Muscle layer of colon (tissue), 2 donors: ENCODE results near the gene PIP5K1C.

ENCODE experiments used
- H3K27ac ChIP-seq: one replicate; pipeline ENCODE4 v1.7.0; 2013; ENCODE audit warnings: low read depth, mild to moderate bottlenecking, low read length, moderate library complexity
- H3K27me3 ChIP-seq, 2 donors: one replicate each; pipeline ENCODE4 v1.7.0; 2013; ENCODE audit warnings: low read length in 2 of 2, mild to moderate bottlenecking in 2 of 2; ENCODE audit not compliant: insufficient read depth in 2 of 2, control insufficient read depth in 1 of 2
- H3K36me3 ChIP-seq: one replicate; pipeline ENCODE4 v1.7.0; 2013; ENCODE audit warnings: mild to moderate bottlenecking, low read length; ENCODE audit not compliant: insufficient read depth
- H3K4me1 ChIP-seq: one replicate; pipeline ENCODE4 v1.7.0; 2013; ENCODE audit warnings: mild to moderate bottlenecking, low read length; ENCODE audit not compliant: insufficient read depth
- H3K4me3 ChIP-seq, 2 donors: one replicate each; pipeline ENCODE4 v1.7.0; 2013; ENCODE audit warnings: low read length in 2 of 2, low read depth in 1 of 2, mild to moderate bottlenecking in 1 of 2, moderate library complexity in 1 of 2
- H3K9ac ChIP-seq: one replicate; pipeline ENCODE4 v1.7.0; 2013; ENCODE audit warnings: low read length
- H3K9me3 ChIP-seq: one replicate; pipeline ENCODE4 v1.7.0; 2013; ENCODE audit warnings: mild to moderate bottlenecking, low read length
- donor health status: abdominal sarcoma.
- donor health status: Adenocarcinoma of cecum.

The PIP5K1C gene

DNA sequence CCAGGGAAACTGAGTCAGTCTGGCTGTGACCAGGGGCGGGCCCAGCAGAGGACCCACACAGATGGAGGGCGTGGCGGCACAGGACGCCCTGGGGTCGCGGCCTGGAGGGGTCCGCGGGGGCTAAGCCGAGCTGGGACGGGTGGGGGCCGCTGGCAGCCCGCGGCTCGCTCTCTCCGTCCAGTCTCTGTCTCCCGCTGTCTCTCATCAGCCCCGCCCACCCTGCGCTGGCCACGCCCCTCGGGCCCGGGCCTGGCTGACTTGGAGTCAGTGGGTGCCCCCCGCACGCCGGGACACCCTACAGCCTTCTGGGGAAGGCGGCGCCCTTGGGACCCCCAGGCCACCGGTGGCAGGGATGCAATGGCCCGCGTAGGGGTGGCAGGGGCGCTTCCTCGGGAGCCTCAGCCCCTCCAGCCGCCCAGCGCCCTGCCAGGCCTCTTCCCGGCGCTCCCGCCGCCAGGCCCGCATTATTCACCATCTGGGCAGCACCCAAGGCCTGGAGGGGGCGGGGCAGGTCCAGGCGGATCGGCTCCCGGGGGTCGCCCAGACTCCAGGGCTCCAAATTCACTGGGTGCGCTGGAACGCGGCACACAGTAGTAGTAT lies 93.5 kb downstream of the PIP5K1C start, which contains the start of gene TBXA2R:
TBXA2R (minus strand) TSS at position 186 of the 600 bp plus-strand sequence. CDS start 6,241 bp downstream, outside the sequence.
- Histone ChIP-seq H3K27me3 (no peaks in the 10 kb centered on the region), H3K9ac (no peak within 1 kb of the TSS), H3K36me3 (peaks cover 9% of the 10 kb centered on the region), H3K27ac (peak within 1 kb of the TSS; percentile 79), H3K4me3 (peak within 1 kb of the TSS; percentile 54 to 68), H3K4me1 (peaks cover 13% of the 10 kb centered on the region), H3K9me3 (no peaks in the 10 kb centered on the region)

DNA sequence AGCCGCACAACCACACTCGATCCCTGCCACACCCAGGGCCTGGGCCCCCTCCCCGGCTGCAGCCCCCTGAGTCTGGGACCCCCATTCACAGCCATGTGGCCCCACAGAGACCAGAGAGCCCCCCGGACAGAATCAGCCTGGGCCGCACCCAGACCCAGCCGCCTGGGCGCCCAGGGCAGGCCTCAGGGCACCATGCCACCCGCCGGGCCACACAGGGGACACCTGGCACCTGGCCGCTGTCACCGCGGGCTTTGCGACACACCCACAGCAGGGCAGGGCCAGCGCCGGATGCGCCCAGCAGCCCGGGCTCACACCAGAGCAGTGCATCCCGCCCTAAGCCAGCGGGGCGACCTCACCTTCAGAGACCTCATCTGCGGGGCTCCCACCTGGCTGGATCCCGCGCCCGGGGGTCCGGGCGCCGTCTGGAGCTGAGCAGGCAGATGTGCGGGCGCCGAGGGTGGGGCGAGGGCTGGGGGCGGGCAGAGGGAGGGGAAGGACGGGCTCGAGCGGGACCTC lies 94.0 kb downstream of the PIP5K1C start:
- Histone ChIP-seq H3K9ac (no peak overlapping the region), H3K36me3 (peaks cover 3% of the 10 kb centered on the region), H3K27ac (no peak overlapping the region), H3K27me3 (no peaks in the 10 kb centered on the region), H3K4me1 (peaks cover 13% of the 10 kb centered on the region), H3K9me3 (no peaks in the 10 kb centered on the region), H3K4me3 (peak overlapping the region; percentile 54 to 68)

DNA sequence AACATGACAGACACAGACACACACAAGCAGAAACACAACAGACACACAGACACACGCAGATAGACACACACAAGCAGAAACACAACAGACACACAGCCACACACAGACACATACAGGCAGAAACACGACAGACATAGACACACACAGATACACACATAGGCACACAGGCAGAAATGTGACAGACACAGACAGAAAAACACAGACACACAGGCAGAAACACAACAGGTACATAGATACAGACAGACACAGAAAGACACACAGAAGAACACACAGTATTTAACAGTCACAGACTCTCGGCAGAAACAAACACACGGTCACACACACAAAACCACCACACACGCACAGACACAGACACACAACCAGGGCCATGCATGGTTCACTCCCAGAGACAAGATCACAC lies 94.5 kb downstream of the PIP5K1C start:
- H3K9ac ChIP-seq: no peak overlapping the region
- peaks cover 13% of the 10 kb centered on the region for H3K4me1 ChIP-seq
- no peaks in the 10 kb centered on the region for H3K36me3 ChIP-seq
- no peak overlapping the region for H3K27ac ChIP-seq
- no peaks in the 10 kb centered on the region for H3K9me3 ChIP-seq
- H3K27me3 ChIP-seq: no peaks in the 10 kb centered on the region
- peak overlapping the region in 1 of 2 donors; percentile 54 for H3K4me3 ChIP-seq

DNA sequence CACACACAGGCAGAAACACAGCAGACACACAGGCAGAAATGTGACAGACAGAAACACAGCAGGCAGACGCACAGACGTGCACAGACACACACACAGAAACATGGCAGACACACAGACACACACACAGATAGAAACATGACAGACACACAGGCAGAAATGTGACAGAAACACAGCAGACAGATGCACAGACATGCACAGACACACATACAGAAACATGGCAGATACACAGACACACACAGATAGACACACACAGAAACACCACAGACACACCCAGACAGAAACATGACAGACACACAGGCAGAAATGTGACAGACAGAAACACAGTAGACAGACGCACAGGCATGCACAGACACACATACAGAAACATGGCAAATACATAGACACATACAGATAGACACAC lies 94.9 kb downstream of the PIP5K1C start:
- no peaks in the 10 kb centered on the region for H3K36me3 ChIP-seq
- H3K27me3 ChIP-seq: no peaks in the 10 kb centered on the region
- H3K9ac ChIP-seq: no peak overlapping the region
- peak overlapping the region in 1 of 2 donors; percentile 54 for H3K4me3 ChIP-seq
- no peak overlapping the region for H3K27ac ChIP-seq
- peaks cover 13% of the 10 kb centered on the region for H3K4me1 ChIP-seq
- no peaks in the 10 kb centered on the region for H3K9me3 ChIP-seq

DNA sequence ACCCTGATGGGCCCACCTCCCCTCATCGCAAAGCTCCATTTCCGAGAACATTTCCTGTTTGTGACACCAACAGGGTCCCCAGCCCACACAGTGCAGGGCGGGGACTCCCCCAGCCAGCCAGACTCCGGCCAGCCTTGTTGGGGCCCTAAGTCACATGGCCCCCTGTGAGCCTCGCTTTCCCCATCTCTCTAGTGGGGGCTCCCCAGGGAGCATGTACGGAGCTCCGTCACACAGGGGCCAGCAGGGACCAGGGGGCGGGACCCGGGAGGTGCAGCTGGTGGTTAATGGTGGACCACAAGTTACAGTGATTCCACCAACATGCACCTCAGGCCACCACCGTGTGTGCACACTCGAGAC lies 95.3 kb downstream of the PIP5K1C start:
- no peak overlapping the region for H3K4me3 ChIP-seq
- no peaks in the 10 kb centered on the region for H3K36me3 ChIP-seq
- no peak overlapping the region for H3K27ac ChIP-seq
- H3K9ac ChIP-seq: no peak overlapping the region
- H3K4me1 ChIP-seq: peaks cover 13% of the 10 kb centered on the region
- no peaks in the 10 kb centered on the region for H3K9me3 ChIP-seq
- no peaks in the 10 kb centered on the region for H3K27me3 ChIP-seq

DNA sequence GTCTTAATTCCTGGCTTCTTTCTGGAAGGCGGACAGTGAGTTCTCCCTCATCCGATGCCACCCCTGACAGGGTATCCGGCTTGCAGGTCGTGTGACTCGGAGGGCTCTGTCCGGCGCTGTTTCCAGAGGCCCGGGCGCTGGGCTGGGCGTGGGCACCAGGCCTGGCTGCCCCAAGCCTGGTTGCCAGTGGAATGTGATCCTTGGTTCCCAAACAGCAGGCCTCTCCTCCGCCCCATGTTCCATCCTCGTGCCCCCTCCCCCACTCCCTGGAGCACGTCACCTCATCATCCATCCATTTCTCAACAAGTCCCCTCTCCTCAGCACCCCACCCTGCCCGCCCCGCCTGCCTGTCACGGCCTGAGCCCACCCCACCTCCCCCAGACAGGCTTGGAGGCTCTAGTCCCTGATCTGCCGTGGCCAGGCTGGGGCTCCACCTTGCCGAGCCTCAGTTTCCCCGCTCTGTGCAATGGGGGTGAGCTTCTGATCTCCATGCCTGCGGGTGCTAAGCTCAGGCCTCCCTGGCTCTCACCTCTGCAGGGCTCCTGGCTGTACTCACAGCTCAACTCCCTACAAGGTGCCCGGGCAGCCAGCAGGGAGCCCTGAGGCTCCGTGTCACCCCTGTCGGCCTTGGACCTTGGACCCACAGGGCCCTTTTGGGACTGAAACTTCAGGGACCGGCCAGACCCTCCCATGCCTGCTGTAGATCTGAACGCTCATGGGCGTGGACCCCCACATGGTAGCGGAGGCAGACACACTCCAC lies 95.9 kb downstream of the PIP5K1C start:
- Histone ChIP-seq H3K27me3 (no peaks in the 10 kb centered on the region), H3K36me3 (no peaks in the 10 kb centered on the region), H3K4me3 (no peak overlapping the region), H3K9ac (no peak overlapping the region), H3K4me1 (peaks cover 13% of the 10 kb centered on the region), H3K27ac (no peak overlapping the region), H3K9me3 (no peaks in the 10 kb centered on the region)

DNA sequence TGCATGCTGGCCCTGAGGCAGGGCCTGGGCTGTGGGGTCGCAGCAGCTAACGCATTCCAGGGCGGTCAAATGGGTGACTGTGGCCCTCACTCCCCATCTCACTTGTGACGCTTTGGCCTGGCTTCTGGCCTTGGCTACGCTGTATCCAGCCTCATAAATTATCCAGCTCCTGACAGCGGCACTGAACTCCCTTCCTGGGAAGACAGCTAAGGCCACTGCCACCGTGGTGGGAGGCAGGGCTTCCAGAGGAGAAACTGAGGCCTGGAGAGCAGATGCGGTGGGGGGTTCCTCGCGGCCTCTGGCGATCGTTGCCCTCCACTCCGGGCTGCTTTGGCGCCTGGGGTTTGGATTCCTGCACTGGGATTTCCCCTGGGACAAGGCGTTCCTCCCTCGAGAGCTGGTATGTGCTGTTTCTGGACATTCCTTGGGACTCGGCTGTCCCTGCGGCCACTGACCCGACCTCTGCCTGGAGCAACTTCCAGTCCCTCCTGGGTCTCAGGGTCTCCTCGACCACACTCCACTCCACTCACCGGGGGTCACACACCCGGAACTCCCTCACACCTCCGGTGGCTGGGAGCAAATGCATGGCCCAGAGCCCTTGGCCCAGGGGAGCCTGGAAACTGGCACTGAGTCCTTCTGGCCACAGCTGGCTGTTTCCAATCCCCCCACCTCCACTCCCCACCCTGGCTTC lies 97.0 kb downstream of the PIP5K1C start:
- Histone ChIP-seq H3K4me3 (no peak overlapping the region), H3K9me3 (no peaks in the 10 kb centered on the region), H3K27ac (no peak overlapping the region), H3K27me3 (no peaks in the 10 kb centered on the region), H3K9ac (no peak overlapping the region), H3K4me1 (peaks cover 13% of the 10 kb centered on the region), H3K36me3 (no peaks in the 10 kb centered on the region)

DNA sequence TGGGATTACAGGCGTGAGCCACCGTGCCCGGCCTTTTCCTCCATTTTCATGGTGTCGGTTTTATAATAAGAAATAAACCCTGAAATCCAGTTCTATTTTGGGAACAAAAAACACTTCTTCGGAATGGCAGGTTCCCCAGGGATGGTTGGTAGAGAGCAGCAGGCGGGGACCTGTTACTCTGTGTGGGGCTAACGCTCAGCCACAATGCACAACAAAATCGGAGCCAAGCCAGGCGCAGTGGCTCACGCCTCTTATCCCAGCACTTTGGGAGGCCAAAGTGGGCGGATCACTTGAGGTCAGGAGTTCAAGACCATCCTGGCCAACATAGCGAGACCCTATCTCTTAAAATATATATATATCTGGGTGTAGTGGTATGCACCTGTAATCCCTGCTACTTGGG lies 99.2 kb downstream of the PIP5K1C start:
- Histone ChIP-seq H3K4me1 (peaks cover 2% of the 10 kb centered on the region), H3K9me3 (no peaks in the 10 kb centered on the region), H3K27me3 (no peaks in the 10 kb centered on the region), H3K9ac (no peak overlapping the region), H3K36me3 (no peaks in the 10 kb centered on the region), H3K27ac (no peak overlapping the region), H3K4me3 (no peak overlapping the region)

DNA sequence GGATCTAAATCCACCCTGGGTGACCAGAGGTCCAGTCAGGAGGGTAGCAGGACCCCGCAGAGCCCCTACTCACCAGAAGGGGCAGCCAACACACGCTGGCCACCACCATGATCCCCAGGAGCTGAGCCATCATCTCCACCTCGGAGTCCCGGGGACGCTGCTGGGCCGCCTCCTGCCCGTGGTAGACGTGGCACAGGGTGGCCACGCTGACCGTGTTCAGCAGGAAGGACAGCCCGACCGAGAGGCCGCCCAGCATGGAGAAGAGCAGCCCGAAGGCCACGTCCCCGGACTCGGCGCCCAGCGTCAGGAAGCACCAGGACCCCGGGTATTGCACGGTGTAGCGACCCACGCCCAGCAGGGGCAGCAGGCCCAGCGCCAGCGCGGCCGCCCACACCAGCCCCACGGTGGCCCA lies 100.5 kb downstream of the PIP5K1C start:
- Histone ChIP-seq H3K27me3 (no peaks in the 10 kb centered on the region), H3K9ac (no peak overlapping the region), H3K9me3 (no peaks in the 10 kb centered on the region), H3K27ac (no peak overlapping the region), H3K4me3 (no peak overlapping the region), H3K4me1 (no peaks in the 10 kb centered on the region), H3K36me3 (no peaks in the 10 kb centered on the region)

DNA sequence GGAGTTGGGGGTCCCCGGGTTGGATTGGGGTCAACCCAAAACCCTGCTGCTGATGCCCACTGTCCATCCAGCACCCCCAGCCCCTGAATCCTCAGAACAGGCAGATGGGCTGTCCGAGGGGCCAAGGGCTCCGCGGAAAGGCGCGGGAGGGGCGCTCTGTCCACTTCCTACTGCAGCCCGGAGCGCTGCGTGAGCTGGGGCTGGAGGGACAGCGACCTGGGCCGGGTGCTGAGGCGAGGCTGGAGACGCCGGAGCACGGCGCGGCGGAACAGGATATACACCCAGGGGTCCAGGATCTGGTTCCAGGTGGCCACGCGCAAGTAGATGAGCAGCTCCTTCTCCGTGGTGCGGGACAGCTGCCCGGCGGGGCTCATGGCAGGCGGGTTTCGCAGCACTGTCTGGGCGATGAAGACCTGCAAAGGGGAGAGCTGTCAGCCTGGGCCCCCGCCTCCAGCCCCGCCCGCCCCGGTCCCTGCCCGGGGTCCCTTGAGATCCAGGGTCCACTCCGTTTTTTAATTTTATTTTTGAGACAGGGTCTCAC lies 104.7 kb downstream of the PIP5K1C start:
- Histone ChIP-seq H3K9ac (no peak overlapping the region), H3K27ac (no peak overlapping the region), H3K4me1 (no peaks in the 10 kb centered on the region), H3K4me3 (no peak overlapping the region), H3K27me3 (no peaks in the 10 kb centered on the region), H3K9me3 (no peaks in the 10 kb centered on the region), H3K36me3 (no peaks in the 10 kb centered on the region)

DNA sequence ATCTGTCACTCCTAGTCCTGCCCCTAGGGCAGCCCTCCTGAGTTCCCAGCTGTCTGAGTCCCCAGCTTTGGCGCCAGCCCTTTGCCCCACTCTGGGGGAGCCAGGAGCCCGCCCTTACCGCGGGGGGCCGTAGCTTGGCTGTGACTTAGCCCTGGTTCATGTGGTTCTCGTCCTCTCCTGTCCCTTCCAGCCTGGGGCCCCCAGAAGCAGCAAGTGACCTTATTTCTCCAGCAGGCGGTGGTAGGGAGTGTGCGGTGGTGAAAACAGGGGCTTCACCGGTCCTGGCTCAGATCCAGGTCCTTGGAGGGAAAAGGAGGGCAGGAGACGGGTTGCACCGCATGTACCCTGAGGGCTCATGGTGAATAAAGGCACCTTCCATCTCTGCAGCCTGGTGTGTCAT lies 107.1 kb downstream of the PIP5K1C start:
- H3K27me3 ChIP-seq: no peaks in the 10 kb centered on the region
- no peak overlapping the region for H3K27ac ChIP-seq
- no peaks in the 10 kb centered on the region for H3K36me3 ChIP-seq
- H3K9ac ChIP-seq: no peak overlapping the region
- H3K9me3 ChIP-seq: no peaks in the 10 kb centered on the region
- no peaks in the 10 kb centered on the region for H3K4me1 ChIP-seq
- no peak overlapping the region for H3K4me3 ChIP-seq
